ENCODE measurements around the gene FAIM.

GRCh38 chr3:138588445-138588844, 20.1 kb upstream of the FAIM start:
- TF ChIP-seq CTCF (conservative IDR thresholded peaks at IDR 0.05) (no peak), ZFX (IDR thresholded peaks at IDR 0.05) (no peak)

Data from C4-2B (cell line).